Fibroblast of the aortic adventitia (primary cell): ENCODE measurements around the gene IQCF2. TPM values are rescaled to one million over a fixed set of nuclear protein-coding genes. Genes with fewer than 3 reads are reported as not detected.
"Not testable (repeated sequence)": the region's sequence is repeated elsewhere in the genome, so short reads cannot be mapped to it uniquely, and the experiment has no call there.

Source experiments
- DNase-seq: peaks from one replicate; pipeline ENCODE4 v3.0.0-alpha.2; 2010; ENCODE audit warnings: low read depth
- H3K4me3 ChIP-seq: 2 replicates; pipeline ENCODE4 v1.5.1; 2011; ENCODE audit warnings: low read depth, mild to moderate bottlenecking, control low read depth, low read length, moderate library complexity
- CTCF ChIP-seq: IDR thresholded peaks from 2 replicates; pipeline ENCODE4 v1.5.1; 2011; ENCODE audit warnings: mild to moderate bottlenecking, low read length, control low read depth, inconsistent platforms; ENCODE audit not compliant: insufficient read depth
- total RNA-seq: library from RNA; depleted of rRNA; stranded (reverse); fragments of >200 nt; gene quantifications from 2 replicates; pipeline ENCODE4 v1.2.3, GENCODE V29; 2012; ENCODE audit warnings: low replicate concordance

IQCF2 gene
- total RNA-seq, 1 donor, result not detected

- no peak for TF ChIP-seq CTCF
- no peak for DNase-seq
These were observed 1.5 kb downstream of the IQCF2 start for GRCh38 chr3:51862886-51863285.

GRCh38 chr3:51868896-51869295, 7.5 kb downstream of the IQCF2 start:
- H3K4me3 ChIP-seq, DNase-seq: not testable (repeated sequence)

More at GRCh38 chr3:51862886-51863285, 1.5 kb downstream of the IQCF2 start:
- no peak overlapping the region for H3K4me3 ChIP-seq

GRCh38 chr3:51869304-51869703, 7.9 kb downstream of the IQCF2 start:
- TF ChIP-seq CTCF, result no peak

GRCh38 chr3:51873253-51873766, 11.9 kb downstream of the IQCF2 start:
- no peak overlapping the region for H3K4me3 ChIP-seq
- DNase-seq, result no peak
- TF ChIP-seq CTCF, result no peak

More at GRCh38 chr3:51869304-51869703, 7.9 kb downstream of the IQCF2 start:
- H3K4me3 ChIP-seq, result no peak overlapping the region
- no peak for DNase-seq

- DNase-seq, result no peak
- H3K4me3 ChIP-seq, result no peak overlapping the region
- no peak for TF ChIP-seq CTCF
These were observed 12.5 kb downstream of the IQCF2 start for GRCh38 chr3:51873876-51874275.

GRCh38 chr3:51874411-51874810, 13.0 kb downstream of the IQCF2 start:
- DNase-seq, result no peak
- H3K4me3 ChIP-seq, result no peak overlapping the region
- no peak for TF ChIP-seq CTCF

- no peak overlapping the region for H3K4me3 ChIP-seq
- no peak for TF ChIP-seq CTCF
- DNase-seq, result no peak
These were observed 13.5 kb downstream of the IQCF2 start for GRCh38 chr3:51874889-51875288.

GRCh38 chr3:51875501-51875900, 14.1 kb downstream of the IQCF2 start, which contains the start of gene IQCF5:
Gene IQCF5, minus strand, starts transcription at chr3:51875601. Its CDS starts 70 bp downstream, at chr3:51875531.
- DNase-seq, result no peak
- TF ChIP-seq CTCF, result no peak

More at GRCh38 chr3:51875501-51875900, 14.1 kb downstream of the IQCF2 start, which contains the start of gene IQCF5:
- no peak within 1 kb of the TSS for H3K4me3 ChIP-seq
